GM12891 (cell line): Measurements from ENCODE around the gene GCK.

ENCODE experiments used
- PAX5 ChIP-seq: IDR thresholded peaks from 2 replicates; pipeline ENCODE4 v1.6.1; 2011; ENCODE audit warnings: low read length, moderate library complexity, mild to moderate bottlenecking; ENCODE audit not compliant: insufficient read depth, severe bottlenecking
- POLR2A ChIP-seq: IDR thresholded peaks from 2 replicates; pipeline ENCODE4 v1.6.1; 2011; ENCODE audit warnings: low read depth, low read length, control low read depth
- POLR2AphosphoS5 ChIP-seq: IDR thresholded peaks from 2 replicates; pipeline ENCODE4 v1.6.1; 2011; ENCODE audit warnings: low read depth, low read length, control low read depth
- SPI1 ChIP-seq: IDR thresholded peaks from 2 replicates; pipeline ENCODE4 v1.6.1; 2011; ENCODE audit warnings: low read depth, low read length, control low read depth
- TAF1 ChIP-seq: IDR thresholded peaks from 2 replicates; pipeline ENCODE4 v1.6.1; 2011; ENCODE audit warnings: low read depth, low read length, control low read depth

DNA sequence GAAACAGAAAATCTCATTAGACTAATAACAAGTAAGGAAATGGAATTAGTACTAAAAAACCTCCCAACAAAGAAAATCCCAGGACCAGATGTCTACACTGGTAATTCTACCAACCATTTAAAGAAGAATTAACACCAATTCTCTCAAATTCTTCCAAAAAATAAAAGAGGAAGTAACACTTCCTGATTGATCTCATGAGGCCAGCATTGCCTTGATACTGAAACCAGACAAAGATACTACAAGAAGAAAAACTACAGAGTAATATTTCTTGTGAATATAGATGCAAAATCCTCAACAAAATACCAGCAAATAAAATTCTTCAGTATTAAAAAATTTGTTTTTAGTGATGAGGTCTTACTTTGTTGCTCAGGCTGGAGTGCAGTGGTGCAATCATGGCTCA, 21.3 kb downstream of the GCK start:
- TF ChIP-seq POLR2A: no peak
- no peak for TF ChIP-seq TAF1
- TF ChIP-seq POLR2AphosphoS5: no peak
- no peak for TF ChIP-seq PAX5
- TF ChIP-seq SPI1: 0 out of 2 replicates have a peak, but pooled peaks have one; percentile 17
